CD4-positive, alpha-beta T cell treated with Interferon alpha-2 for 1 hour (primary cell): ENCODE results near the gene MAD1L1.
A peak's percentile ranks its signal among the peaks of the same experiment; 100 is the strongest.

ENCODE experiments used
- DNase-seq, 2 donors: peaks; one replicate each; pipeline ENCODE4 v3.0.0-alpha.2; 2020 to 2022

Gene MAD1L1

DNA sequence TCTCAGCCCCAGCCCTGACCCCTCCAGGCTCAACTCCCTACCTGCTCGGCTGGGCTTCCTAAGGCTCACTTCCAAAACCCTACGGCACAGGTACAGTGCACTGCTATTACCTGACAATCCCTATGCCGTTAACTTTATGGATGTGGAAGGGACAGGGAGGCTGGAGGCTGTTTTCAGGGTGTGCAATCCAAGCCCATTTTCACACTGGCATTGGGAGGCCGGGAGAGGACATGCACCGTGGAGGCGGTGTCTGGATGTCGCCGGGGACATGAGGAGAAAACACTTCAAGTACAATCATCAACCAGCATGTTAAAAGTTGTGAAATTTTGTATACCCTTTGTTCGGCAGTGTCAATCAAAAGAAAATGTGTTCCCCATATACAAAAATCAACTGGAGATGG is 80.1 kb downstream of the MAD1L1 start:
- DNase-seq = no peak

DNA sequence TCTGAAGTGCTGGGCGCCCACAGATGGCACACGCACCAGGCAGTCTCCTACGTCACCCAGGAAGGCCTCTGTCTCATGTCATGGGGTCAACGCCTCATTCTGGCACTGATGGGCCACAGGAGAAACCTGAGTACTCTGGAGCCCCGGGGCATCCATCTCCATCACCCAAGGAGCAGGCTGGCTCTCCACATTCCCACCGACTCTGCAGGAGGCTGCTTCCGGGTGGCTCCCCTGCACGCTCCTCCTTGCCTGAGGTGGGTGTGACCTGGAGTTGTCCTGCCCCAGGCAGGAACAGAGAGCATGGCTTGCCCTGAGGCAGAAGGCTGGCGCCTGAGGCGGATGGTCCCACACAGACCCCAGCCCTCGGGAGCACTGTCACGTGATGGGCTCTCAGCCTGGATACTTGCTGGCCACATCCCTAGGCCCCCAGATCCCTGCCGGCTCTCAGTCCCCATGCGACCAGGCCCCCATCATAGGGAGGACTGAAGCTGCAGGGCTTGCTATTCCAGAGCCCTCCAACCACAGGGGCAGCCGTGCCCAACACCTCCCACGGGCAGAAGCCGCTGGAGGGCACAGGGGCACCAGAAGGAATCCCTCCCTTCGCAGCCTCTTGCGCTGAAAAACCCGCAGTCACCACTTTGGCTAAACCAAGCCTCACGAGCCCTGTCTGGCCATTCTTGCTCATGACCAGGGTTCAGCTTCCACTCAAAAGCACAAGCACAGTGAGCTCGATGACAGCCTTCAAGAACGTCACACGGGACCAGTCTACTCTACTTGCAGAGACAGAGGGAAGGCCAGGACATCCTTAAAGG is 80.7 kb downstream of the MAD1L1 start:
- no peak for DNase-seq

DNA sequence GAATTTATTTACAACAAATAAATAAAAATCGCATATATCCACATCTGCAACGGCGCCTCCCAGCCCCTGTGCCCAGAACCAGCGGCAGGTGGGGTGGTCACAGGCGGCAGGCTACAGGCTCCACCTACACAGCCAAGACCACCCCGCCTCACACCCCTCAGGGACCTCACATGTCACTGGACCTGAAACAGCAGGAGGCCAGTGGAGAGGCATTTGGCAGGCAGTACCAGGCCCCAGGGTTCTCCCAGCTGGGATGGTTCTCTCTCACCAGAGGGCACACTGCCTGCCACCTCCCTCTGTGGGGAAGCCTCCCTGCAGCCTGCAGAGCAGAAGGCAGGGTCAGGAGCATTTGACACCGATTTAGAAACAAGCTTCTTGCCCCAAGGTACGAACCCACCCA is 81.5 kb downstream of the MAD1L1 start:
- DNase-seq = no peak

DNA sequence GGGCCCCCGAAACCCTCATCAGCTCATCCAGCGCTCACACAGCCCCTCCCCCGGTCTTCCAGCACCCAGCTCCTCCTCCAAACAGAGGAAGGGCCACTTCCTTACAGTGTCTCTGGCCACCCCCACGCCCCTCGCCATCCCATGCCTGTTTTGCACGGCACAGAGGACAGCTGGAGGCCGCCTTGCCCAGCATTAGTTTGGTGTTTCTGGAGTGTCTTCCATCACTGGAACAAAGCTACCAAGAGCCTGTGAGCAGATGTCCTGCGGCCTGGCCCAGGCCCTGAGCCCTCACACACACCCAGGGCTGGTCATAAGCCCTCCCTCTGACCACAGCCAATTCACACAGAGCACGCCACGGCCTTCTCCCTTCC is 82.3 kb downstream of the MAD1L1 start:
- DNase-seq = no peak

DNA sequence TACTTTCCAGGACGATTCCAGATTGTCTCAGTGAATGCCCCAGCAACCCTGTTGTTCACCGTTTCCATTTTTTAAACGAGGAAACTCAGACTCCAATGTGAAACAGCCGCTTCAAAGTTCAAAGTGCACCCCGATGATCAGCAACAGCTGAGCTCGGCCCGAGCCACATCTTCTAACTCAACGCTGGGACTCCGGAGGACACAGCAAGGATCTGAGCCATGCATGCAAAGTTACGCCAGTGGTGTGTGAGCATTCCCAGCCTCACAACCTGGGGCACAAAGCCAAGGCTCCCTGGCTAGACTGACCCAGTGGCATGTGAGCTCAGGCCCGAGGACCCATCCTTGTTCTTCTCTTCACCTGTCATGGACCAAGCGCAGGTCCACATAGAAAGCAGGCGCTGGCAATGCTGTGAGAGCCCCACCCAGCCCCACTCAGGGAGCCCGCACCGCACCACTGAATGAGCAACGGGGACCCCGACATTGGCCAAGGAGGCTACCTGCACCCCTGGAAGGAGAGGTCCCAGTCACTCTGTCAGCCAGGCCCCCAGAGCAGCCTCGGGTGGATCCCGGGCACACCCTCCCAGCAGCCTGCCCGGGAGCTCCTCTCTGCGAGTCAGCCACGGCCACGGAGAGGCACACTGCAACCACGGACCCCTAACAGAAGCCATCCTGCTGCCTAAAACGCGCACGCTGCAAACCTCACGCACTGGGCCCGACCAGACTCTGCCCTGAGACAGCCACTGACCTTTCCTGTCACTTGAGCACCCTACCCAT is 82.9 kb downstream of the MAD1L1 start:
- no peak for DNase-seq

DNA sequence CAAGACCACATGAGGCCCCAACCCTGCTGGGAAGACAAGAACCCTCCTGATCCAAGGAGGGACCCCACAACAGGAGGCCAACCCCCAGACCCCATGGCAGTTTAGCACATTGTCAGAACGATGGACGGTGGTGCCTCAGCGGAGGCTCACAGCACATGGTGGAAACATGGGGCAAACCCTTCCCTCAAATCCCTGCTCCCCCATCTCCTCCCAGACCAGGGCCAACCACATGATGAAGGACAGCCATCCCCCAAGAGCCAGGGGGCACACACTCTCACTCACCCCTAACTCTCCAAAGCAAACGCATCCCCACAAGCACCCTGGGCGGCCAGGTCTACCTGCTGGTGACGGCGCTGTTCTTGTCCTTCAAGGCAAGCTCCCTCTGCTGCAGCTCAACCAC is 83.9 kb downstream of the MAD1L1 start:
- no peak for DNase-seq

DNA sequence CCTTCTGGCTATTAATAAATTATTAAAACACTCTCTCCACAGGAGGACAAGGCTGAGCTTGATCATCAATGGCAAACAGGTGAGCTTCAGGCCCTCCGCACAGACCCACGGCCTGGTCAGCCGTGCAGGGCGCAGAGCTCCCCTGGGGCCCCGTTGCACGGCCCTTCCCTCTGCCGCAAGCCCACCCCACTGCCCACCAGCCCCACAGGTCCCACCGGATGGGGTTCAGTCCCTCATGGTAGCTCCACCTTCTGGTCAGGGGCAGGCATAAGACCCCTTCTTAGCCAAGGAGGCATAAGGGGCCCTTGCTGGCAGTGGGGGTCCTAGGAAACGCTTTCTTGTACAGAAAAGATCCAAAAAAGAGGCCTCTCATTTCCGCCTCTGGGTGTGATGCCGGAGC is 84.6 kb downstream of the MAD1L1 start:
- DNase-seq = no peak

DNA sequence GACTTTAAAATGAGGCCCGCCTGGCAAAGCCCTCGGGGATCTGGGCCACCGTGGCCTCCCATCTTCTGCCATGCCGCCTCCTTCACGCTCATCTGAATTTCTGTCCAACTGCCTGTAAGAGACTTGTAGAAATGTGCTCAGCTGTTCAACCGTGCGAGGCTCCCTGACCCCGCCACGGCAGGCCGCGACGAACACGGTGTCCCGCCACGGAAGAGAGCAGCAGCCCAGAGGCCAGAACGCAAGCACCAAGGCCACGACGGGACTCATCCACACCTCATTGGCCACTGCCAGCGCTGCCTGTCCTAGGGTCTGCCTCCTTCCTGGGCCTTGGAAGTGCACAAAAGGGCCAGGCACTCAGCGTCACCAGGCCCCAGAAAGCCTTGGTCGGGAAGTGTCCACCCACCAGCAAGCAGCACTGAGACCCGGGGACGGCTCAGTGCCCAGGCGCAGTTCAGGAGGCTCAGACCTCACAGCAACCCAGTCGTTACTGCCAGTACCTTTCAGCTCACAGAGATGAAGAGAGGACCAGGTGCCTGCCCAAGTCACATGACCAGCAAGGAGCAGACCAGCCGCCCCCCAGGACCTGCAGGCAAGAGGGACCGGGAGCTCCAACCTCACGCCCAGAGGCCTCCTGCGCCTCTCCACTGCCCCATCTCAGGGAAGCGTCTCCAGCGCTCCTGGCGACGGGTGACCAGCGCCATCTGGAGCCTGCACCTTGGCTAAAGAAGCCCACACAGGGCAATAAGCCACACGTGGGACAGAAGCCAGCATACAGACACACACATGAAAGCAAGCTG is 85.9 kb downstream of the MAD1L1 start:
- peak in 1 of 2 donors; percentile 3 for DNase-seq

DNA sequence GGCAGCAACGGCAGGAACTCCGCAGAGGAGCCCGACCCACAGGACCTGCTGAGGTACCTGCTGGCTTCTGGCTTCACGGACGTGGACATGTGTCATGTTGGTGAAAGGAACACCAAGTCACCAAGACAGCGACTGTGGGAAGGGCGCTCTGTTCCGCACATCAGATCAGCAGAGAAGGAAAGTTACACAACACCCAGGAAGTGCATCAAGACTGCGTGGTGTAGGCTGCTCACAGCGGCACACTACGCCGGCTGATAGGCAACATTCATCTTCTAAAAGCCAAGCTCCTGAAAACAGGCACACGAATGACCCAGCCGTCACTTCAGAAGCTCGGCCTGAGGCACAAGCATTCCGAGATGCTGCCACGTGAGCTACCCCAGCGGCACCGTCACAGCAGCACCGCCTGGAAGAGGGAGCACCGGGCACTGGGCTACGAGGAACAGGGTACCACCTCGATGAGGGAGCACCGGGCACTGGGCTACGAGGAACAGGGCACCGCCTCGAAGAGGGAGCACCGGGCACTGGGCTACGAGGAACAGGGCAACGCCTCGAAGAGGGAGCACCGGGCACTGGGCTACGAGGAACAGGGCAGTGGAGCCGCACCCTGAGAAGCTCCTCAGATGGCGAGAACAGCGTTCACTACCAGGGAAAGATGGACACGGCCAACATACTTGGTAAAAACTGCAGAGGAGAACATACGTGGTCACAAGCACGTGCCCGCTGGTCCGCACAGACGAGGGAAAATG is 86.7 kb downstream of the MAD1L1 start:
- DNase-seq = no peak

DNA sequence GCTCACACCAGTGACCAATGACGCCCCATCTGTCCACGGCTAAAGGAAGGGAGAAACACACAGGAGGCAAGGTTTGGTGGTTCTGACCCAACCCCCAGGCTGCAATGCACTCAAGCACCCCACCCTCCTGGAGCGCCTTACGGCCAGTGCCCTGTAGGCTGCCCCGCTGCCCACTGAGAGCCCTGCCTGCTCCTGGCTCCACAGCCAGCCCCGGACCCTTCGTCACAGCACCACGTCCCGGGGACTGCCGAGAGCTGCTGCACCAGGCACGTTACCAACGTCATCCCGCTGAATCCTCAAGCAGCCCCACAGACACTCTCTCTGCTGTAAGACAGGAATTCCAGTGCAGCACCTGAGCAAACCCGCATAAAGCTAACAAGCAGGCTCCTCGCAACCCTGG is 87.8 kb downstream of the MAD1L1 start:
- no peak for DNase-seq

DNA sequence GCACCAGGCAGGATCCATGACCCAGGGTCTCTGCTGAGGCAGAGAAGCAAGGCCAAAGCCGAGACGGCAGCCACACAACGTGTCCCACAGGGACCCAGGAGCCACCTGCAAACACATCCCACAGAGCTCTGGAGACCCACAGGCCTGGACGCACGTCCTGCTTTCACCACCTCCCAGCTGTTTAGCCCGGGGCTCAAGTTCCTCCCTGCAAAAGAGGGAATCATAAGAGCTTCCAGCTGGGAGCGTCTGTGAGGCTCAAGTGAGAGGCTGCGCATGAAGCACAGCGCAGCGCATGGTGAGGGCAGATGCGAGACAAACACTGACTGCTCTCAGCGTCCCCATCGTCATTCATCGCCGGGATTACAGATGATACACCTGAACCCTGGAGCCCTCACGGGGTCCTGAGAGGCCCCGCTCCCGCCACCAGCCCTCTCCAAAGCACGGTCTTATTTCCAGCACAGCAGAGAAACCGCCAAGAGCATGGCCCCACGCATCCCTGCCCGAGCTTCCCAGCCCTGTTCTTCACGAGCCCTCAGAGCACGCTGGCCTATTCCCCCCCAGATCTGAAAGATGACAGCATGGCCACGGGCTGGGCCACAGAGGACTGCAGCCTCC is 88.7 kb downstream of the MAD1L1 start:
- no peak for DNase-seq

DNA sequence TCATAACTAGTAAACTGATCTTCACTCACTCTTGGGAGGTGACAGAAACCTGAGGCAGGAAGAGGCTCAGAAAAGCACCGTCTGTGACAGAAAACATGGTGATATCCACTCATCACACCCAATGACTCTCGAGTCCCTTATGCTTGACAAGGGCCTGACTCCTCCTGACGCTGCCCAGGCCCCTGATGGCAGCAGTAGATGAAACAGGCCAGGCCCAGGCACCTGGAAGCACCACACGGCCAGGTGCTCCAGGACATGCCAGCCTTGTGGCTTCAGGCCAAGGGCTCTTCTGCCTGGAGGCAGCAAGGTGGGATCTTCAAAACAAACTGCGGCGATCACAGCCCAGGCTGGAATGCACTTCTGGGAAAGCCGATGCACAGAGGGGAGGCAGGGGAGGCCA is 89.3 kb downstream of the MAD1L1 start:
- DNase-seq = no peak

DNA sequence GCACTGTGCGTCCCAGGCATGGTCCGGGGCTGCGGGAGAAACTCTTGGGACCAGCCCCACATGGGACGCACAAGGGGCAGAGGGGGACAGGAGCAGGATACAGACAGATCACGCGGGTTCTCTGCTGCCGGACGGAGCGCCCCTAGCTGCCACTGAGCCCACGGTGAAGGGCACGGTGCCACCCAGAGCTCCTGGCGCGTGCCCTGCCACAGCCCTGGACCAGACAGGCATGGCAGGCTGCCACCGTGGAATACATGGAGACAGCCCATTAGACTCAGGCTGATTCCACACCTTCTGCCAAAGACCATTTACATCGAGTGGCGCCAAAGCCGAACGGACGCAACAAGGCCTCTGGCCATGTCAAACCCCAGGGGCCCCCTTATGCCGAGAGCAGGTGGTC is 90.4 kb downstream of the MAD1L1 start:
- DNase-seq = no peak

DNA sequence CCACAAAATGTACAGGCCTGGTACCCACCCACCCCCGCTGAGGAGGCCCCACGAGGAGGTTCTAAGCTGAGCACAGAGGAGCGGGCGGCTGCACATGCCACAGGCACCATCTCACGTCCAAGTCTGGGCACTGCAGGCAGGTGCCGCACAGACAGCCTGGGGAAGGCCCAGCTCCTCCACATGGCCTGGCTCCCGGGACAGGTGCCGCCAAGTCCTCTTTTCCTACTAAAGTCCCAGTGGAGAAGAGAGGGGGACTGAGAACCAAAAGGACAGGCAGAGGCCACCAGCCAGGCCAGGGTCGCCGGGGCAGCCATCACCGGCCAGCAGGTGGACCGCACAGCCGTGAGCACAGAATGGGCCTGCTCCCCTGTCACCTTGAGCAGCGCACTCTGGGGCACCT is 91.1 kb downstream of the MAD1L1 start:
- no peak for DNase-seq

DNA sequence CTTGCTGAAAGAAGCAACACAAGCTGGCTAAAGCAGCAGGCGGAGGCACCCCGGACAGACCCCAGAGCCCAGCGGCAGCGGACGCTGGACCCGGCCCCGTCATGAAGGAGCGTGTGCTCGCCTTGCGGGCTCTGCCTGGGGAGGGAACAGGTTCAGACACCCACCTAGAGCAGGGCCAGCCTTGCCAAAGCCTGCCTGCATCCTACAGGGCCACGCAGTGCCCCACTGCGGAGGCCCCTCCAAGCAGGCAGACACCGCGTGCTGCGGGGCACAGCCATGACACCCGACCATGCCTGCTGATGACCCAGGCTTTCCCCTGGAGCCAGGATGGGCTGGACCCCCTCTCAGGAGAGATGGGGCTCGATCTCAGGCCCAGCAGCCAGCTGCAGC is 91.7 kb downstream of the MAD1L1 start:
- DNase-seq = no peak

DNA sequence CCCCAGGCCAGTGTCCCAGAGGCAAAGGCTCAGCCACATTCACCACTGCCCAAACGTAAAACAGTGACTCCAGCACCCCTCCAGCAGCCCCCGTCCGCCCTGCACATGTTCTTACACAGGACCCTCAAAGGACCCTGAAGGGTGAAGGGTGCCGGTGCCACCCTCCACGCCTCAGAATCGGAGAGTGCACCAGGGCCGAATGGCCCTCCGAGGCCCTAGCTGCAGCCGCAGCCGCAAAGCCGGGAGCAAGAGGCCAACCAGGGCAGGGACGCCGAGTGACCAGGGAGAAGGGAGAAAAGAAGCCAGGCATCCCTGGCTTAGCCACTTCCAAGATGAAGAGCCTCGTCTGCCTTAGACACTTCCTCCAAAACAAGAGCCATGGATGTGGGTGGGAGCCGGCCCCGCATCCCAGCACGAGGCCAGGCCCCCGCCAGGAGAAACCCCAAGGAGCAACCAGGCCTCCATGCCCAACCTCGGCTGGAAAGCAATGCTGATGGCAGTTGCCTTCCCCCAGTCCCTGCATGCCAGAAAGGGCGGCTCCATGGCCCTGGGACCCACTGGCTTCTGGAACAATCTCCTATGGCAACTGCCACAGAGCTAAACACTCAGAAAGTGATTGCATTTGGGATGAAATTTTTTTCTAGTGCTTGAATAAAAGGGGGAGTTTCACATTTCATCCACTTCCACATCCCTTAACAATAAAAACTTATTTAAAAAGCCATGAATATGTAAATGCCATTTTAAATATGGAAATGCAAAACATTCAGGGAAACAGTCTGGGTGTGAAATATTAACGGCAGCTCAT is 92.3 kb downstream of the MAD1L1 start:
- no peak for DNase-seq

DNA sequence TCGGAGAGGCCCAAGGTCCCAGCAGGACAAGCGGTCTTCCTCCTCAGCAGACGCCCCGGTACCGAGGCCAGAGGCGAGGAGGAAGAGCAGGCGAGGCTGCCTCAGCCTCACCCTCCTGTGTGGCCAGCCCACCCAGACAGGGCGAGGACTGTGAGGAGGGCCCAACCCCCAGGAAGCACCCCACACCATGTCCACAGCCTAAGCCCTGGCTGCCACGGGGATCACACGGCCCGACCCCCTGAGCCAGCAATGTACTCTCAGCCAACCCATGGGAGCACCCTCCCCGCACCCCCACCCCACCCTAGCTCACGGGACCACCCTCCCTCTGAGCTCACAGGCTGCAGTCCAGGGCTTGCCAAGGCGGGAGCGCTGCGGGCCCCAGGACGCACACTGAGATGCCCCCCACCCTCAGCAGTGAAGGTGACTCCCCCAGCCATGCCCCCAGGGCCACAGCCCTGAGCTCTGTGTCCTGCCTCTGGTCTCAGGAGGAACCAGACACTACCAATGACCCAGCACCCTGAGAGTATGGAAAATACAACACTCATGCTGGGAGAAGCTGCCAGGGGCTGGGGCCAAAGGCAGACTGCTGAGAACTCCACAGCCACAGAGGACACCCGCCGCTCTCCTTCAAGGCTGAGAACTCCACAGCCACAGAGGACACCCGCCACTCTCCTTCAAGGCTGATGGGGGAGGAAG is 93.6 kb downstream of the MAD1L1 start:
- DNase-seq = no peak

DNA sequence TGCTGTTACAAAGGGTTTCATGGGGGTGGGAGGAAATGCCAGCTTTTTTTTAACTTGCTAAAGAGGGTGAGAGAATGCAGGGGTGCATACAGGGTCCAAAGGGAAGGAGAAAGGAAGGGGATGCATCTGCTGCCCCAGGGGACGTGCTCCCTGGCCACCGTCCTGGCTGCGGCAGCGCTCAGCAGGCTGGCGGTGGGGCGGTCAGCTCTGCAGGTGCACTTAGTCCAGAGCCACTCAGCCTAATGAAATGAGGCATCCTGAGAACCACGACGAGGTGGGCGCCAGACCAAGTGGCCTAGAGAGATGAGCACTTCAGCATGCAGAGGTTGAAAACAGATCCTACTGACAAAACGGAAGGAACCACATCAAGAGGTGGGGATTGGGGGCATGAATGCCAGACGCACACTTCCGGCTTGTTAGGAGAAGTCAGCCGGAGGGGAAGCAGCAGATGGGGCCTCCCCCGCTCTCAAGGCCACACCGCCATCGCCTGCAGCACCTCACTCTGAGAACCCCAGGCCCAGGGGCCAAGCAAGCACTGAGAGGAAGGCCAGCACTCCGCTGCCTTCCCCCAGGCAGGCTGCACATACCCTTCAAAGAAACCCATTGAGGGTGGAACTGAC is 94.5 kb downstream of the MAD1L1 start:
- DNase-seq = peak; percentile 54 to 72

DNA sequence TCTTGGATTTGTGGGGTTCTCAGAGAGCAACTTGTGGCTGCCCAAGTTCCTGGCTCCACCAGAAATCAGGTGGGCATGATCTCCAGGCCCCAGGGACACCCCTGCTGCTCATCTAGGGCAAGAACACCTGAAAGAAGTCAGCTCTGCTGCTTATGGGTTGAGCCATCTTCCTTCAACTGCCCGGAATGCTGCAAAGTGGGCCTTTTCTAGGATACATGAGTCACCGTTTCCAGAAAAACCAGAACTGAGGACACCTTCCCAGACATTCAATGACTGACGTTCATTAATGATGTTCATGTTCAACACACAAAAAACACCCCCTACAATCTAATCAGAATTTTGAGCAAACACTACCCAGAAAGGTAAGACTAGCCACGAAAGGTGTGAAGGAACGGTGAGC is 98.0 kb downstream of the MAD1L1 start:
- no peak for DNase-seq

DNA sequence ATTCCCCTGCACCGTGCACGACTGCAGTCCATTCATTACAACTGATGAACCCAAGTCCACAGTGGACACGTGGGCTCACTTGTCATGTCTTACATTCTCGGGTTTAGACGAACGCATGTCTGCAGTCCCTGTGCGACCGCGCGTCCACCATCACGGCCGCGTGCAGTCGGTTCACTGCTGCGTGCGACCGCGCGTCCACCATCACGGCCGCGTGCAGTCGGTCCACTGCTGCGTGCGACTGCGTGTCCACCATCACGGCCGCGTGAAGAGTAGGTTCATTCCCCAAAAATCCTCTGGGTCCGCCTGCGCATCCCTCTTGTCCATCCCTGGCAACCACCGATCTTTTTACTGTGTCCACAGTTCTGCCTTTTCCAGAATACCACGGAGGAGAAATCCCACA is 100.5 kb downstream of the MAD1L1 start:
- DNase-seq = no peak

DNA sequence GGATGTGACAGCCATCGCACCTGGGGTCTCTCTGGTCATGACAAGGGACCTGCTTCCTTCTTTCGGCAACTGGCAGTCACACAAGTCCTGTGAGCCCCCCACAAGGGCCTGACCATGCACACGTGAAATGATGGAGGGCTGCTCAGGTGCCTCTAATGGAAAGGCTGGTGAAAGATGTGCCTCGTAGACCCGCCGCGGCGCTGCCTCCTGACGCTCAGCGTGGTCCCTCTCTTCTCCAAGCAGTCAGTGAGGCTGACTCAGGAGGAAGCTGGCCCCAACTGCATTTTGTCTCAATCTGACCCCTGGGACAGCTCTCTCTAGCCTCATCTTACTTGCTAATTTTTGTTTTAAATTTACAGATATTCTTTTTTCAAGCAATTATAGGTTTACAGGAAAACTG is 100.9 kb downstream of the MAD1L1 start:
- DNase-seq = no peak
